D341Med (cell line): ENCODE measurements around the gene SH2D4B.
"Not testable (repeated sequence)": the region's sequence is repeated elsewhere in the genome, so short reads cannot be mapped to it uniquely, and the experiment has no call there.

Experiments used
- DNase-seq: peaks from one replicate; pipeline ENCODE4 v3.0.0; 2012; ENCODE audit warnings: low spot score

Gene SH2D4B

GRCh38 chr10:80524190-80524909 is 13.4 kb upstream of the SH2D4B start:
- DNase-seq: no peak

GRCh38 chr10:80526218-80526617 is 11.5 kb upstream of the SH2D4B start:
- DNase-seq: no peak

GRCh38 chr10:80526742-80527141 is 11.0 kb upstream of the SH2D4B start:
- DNase-seq: no peak

DNA sequence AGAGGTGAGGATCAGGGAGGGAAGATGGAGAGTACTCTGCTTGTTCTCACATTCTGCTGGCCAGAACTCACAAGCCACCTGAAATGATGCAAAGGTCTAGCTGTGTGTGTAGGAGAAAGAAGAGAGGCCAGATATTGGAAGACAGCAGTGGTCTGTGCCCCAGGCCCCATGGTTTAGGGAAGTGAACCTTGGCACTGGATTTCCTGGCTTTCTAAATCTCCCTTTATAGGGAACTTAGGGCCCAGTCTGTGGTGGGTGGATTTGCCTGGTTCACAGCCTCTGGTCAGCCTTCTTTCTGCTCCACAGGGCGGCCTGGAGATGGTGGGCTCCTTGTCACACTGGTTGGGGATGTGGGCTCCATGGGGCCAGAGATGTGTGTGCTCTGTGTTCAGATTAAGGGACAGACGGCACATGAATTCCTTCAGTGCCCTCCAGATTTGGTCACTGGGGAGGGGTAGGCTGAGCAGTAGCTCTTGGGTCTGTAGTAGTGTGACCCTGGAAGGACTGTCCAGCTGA is 9.5 kb upstream of the SH2D4B start:
- no peak for DNase-seq

GRCh38 chr10:80528901-80529300 is 8.8 kb upstream of the SH2D4B start:
- DNase-seq: no peak

GRCh38 chr10:80529604-80530003 is 8.1 kb upstream of the SH2D4B start:
- no peak for DNase-seq

GRCh38 chr10:80530251-80530650 is 7.5 kb upstream of the SH2D4B start:
- DNase-seq: no peak

- DNase-seq: no peak
Measured at GRCh38 chr10:80530816-80531215, 6.9 kb upstream of the SH2D4B start.

GRCh38 chr10:80532571-80532970 is 5.1 kb upstream of the SH2D4B start:
- DNase-seq: no peak

DNA sequence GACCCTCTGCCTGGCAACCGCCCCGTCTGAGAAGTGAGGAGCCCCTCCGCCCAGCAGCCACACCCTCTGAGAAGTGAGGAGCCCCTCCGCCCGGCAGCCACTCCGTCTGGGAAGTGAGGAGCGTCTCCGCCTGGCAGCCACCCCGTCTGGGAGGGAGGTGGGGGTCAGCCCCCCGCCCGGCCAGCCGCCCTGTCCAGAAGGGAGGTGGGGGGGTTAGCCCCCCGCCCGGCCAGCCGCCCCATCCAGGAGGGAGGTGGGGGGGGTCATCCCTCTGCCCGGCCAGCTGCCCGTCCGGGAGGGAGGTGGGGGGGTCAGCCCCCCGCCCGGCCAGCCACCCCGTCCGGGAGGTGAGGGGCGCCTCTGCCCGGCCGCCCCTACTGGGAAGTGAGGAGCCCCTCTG is 3.6 kb upstream of the SH2D4B start:
- not testable (repeated sequence) for DNase-seq

DNA sequence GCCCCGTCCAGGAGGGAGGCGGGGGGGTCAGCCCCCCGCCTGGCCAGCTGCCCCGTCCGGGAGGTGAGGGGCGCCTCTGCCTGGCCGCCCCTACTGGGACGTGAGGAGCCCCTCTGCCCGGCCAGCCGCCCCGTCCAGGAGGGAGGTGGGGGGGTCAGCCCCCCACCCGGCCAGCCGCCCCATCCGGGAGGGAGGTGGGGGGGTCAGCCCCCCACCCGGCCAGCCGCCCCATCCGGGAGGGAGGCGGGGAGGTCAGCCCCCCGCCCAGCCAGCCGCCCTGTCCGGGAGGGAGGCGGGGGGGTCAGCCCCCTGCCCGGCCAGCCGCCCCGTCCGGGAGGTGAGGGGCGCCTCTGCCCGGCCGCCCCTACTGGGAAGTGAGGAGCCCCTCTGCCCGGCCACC is 3.1 kb upstream of the SH2D4B start:
- not testable (repeated sequence) for DNase-seq

- no peak for DNase-seq
Measured at GRCh38 chr10:80535671-80536360, 1.9 kb upstream of the SH2D4B start.

DNA sequence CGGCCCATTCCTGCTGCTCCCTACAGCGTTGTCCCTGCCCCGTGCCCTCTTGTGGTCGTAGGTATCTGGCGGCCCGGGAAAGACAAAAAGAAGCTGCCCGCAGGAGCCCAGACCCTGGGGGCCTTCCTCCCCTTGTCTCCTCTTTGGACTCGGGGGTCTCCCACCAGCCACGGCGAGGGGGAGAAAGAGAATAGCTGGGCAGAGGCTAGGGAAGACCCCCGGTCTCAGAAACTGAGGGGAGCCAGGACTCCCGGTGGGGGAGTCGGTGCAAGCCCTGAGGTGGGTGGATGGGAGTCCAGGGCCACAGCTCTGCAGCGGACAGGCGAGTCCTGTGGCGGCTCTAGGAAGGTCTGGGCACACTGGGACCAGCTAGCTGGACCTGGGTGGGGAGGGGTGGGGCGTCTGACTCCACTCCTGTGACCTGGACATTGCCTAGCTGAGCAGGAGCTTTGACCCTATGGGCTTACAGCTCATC is 1.3 kb upstream of the SH2D4B start:
- DNase-seq: no peak

DNA sequence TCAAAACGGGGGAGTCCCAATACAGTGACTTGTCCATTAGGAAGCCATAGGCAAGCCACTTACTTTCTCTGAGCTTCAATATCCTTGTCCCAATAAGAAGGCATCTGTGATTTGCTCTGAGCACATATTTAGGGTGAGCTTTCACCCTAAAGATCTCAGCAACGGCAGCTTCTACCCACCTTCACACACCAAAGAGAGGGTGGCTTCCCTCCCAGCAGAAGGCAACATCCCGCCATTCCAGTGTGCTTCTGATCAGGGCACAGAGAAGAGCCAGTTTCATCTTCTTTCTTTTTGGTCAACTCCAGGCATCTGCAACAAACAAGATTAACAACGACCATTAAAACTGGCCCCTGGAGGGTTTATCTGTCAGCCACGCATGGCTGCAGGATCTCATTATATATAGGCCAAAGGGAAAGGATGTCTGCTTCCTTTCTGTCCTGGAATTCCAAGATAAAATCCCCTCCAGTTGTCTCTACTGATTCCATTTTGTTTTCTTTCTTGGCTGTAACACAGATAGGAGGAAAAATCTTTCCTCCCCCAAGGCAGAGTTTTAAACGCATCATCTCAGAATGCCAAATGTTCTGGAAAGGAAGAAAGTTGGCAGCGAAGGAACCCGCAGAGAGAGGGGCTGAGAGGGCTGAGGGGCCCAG is 491 bp upstream of the SH2D4B start:
- DNase-seq: no peak

DNA sequence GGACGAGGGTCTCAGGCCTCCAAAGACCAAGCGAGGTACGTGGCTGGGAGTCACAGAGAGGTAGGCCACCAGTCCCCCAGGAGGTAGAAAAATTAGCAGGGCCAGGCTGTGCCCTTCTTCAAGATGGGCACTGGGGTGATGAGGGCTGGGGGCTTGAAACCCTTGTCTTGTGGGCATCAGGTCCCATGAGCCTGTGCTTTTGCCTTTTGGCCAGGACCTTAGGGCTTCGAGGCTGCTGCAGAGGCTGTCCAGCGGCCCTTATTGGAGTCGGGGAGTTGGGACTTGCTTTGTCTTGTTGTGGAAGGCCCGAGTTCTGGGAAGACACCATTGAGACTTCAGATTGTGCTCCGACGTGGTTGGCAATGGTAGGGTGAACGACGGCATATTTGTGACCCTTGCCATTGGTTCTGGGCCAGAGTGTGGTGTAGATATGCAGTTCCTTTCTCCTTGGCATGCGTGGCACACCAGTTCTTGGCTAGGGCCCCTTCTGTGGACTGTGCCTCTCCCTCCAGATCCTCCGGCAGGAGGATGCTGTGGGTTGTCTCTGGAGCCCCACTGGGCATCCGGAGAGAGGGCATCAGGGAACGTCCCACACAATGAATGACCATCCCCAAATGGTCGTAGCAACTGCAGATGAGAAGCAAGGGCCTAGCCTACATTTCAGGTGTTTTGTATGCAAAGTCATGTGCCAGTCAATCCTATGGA is 931 bp downstream of the SH2D4B start:
- DNase-seq: no peak

GRCh38 chr10:80539421-80540031 is 1.8 kb downstream of the SH2D4B start:
- no peak for DNase-seq

- no peak for DNase-seq
Measured at GRCh38 chr10:80540136-80540535, 2.4 kb downstream of the SH2D4B start.

DNA sequence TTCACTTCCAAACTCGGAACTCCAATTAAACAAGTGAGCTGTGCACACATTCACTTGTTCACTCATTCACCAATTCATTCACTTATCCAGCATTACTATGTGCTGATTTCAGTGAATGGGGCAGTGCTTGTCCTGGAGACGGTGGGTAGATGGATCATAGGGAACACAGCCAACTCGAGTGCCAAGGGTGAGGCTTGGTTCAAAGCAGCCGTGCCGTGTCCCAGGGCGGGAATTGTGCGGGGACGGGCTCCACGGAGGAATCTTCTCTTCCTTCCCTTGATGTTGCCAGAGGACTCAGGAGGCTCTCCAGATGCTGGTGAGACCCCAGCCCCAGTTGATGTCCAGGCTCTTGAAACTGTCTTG is 2.9 kb downstream of the SH2D4B start:
- no peak for DNase-seq

DNA sequence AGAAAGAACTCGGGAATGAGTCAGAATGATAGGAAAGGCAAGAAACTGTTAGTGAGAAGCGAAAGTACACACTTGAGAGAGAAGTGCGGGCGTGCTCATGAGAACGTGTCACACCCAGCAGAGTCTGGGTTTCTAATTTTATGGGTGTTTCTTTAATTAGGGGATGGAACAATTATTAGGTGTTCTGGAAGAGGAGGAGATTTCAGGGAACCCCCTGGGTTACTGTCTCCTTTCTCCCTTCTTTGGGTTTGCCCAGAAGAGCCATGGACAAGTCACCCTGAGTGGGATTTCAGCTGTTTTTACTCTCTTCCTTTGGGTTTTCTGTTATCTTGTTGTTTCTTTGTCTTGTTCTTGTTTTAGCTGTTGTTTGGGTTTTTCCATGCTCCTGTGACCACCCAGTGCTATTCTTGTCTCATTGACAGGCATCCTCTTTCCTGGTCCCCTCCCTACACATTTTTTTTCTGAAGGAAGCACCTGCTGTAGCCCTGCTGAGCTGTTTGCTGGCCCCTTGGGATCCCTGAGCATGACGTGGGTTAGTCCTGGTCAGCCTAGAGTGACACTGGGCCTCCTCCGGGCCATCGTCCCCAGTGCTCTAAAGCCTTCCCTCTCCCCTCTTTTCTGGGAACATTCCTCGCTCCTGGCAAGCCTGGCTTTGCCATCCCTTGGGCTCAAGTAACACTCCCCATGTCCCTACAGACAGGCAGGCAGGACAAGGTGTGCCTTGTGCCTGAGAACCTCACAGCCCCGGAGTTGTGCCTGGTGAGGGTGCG is 3.5 kb downstream of the SH2D4B start:
- DNase-seq: no peak

DNA sequence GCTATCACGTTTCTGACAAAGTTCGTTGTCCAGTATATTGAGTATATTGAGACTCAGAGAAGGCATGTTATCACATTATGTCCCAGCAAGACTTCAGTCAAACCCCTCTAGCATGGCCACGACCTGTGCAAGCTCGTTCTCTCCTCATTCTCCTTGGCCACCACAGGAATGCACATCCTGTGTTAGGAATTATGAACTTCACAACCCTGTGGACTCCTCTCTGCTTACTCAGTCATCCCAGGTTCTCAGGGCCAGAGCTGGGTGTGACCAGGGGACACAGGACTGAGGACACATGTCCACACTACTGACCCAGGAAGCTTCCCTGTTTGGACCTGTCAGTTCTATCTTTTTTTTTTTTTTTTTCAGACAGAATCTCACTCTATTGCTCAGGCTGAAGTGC is 4.4 kb downstream of the SH2D4B start:
- no peak for DNase-seq

GRCh38 chr10:80542652-80543318 is 5.1 kb downstream of the SH2D4B start:
- DNase-seq: no peak
